ENCODE results near the gene TAF3. TPM values are rescaled to one million over a fixed set of nuclear protein-coding genes. Genes with fewer than 3 reads are reported as not detected.

TAF3 gene
- polyA plus RNA-seq, 1 of the 3 experiments (the other 2 are of a cell fraction) = 2.4 TPM

GRCh38 chr10:8041284-8041991 lies 223.1 kb downstream of the TAF3 start:
- Histone ChIP-seq H3K27ac (ENCODE audit: low read depth in 2 of 2, low read length in 1 of 2) (no peak overlapping the region), H3F3A (replicated peaks; ENCODE audit: insufficient read depth) (no peaks in the 10 kb centered on the region), H3K9me2 (no peaks in the 10 kb centered on the region), H3K4me3 (ENCODE audit: low read depth in 2 of 2, low read length in 1 of 2) (no peak overlapping the region), H3K79me2 (ENCODE audit: insufficient read depth) (peaks cover 10% of the 10 kb centered on the region), H3K9me3 (no peaks in the 10 kb centered on the region), H3K36me3 (replicated peaks in 1 of 2; ENCODE audit: control insufficient read depth in 1 of 2, insufficient read depth in 2 of 2, low read length in 1 of 2) (no peaks in the 10 kb centered on the region), H3K9ac (no peak overlapping the region), H3K4me1 (ENCODE audit: control insufficient read depth in 1 of 2, insufficient read depth in 2 of 2, low read depth in 1 of 2, low read length in 1 of 2) (peaks cover 0 to 4% of the 10 kb centered on the region in 2 experiments; a peak in 2 of 4 replicates), H3K4me2 (no peak overlapping the region), H4K20me1 (ENCODE audit: insufficient read depth) (no peaks in the 10 kb centered on the region), H2AFZ (ENCODE audit: low read depth) (no peak overlapping the region), H3K27me3 (ENCODE audit: insufficient read depth) (no peaks in the 10 kb centered on the region)
- POLR2A ChIA-PET = no interaction called here
- CTCF ChIA-PET = interaction anchor here (1.5 kb wide), 1 partner anchor 167 kb away, joined by 7 read pairs; no protein-coding TSS in a partner anchor
- TF ChIP-seq MXI1 (IDR thresholded peaks at IDR 0.05; ENCODE audit: low read depth, low read length) (no peak), RXRA (IDR thresholded peaks at IDR 0.05; ENCODE audit: borderline replicate concordance, low read depth) (no peak), RAD21 (IDR thresholded peaks at IDR 0.05; ENCODE audit: low read length) (no peak), FOXM1 (IDR thresholded peaks at IDR 0.05; ENCODE audit: low read depth) (no peak), USF1 (IDR thresholded peaks at IDR 0.05; ENCODE audit: borderline replicate concordance, low read depth) (no peak)
- WGBS (ENCODE audit: low lambda C conversion rate) = 76% methylated on average over 10 of the region's 10 CpGs
- DNase-seq = no peak

- peaks cover 17% of the 10 kb centered on the region for H3K79me2 ChIP-seq (ENCODE audit: insufficient read depth)
- no peak for DNase-seq
- H2AFZ ChIP-seq (ENCODE audit: low read depth) = no peak overlapping the region
- H4K20me1 ChIP-seq (ENCODE audit: insufficient read depth) = no peaks in the 10 kb centered on the region
- no peaks in the 10 kb centered on the region for H3K9me3 ChIP-seq
- no peaks in the 10 kb centered on the region for H3K9me2 ChIP-seq
- no peak for TF ChIP-seq GABPA (IDR thresholded peaks at IDR 0.05; ENCODE audit: low read depth)
- no peak overlapping the region for H3K4me3 ChIP-seq (ENCODE audit: low read depth in 2 of 2, low read length in 1 of 2)
- no peaks in the 10 kb centered on the region for H3F3A ChIP-seq (replicated peaks; ENCODE audit: insufficient read depth)
- ChIA-PET POLR2A (no interaction called here), CTCF (interaction anchor here (1.5 kb wide), 1 partner anchor 168 kb away, joined by 7 read pairs; no protein-coding TSS in a partner anchor)
- no peaks in the 10 kb centered on the region for H3K27me3 ChIP-seq (ENCODE audit: insufficient read depth)
- no peak overlapping the region for H3K4me2 ChIP-seq
- no peak overlapping the region for H3K27ac ChIP-seq (ENCODE audit: low read depth in 2 of 2, low read length in 1 of 2)
- peaks cover 0 to 7% of the 10 kb centered on the region in 2 experiments; a peak in 2 of 4 replicates for H3K4me1 ChIP-seq (ENCODE audit: control insufficient read depth in 1 of 2, insufficient read depth in 2 of 2, low read depth in 1 of 2, low read length in 1 of 2)
- no peaks in the 10 kb centered on the region for H3K36me3 ChIP-seq (replicated peaks in 1 of 2; ENCODE audit: control insufficient read depth in 1 of 2, insufficient read depth in 2 of 2, low read length in 1 of 2)
- H3K9ac ChIP-seq = no peak overlapping the region
- 86% methylated on average over 15 of the region's 17 CpGs for WGBS (ENCODE audit: low lambda C conversion rate)
Observed at GRCh38 chr10:8041992-8042720, 223.9 kb downstream of the TAF3 start.

- ChIA-PET POLR2A (no interaction called here), CTCF (interaction anchor here (1.5 kb wide), 1 partner anchor 169 kb away, joined by 7 read pairs; no protein-coding TSS in a partner anchor)
- Histone ChIP-seq H3K9me2 (no peaks in the 10 kb centered on the region), H3K27me3 (ENCODE audit: insufficient read depth) (no peaks in the 10 kb centered on the region), H3K36me3 (replicated peaks in 1 of 2; ENCODE audit: control insufficient read depth in 1 of 2, insufficient read depth in 2 of 2, low read length in 1 of 2) (no peaks in the 10 kb centered on the region), H4K20me1 (ENCODE audit: insufficient read depth) (no peaks in the 10 kb centered on the region), H3K9me3 (no peaks in the 10 kb centered on the region), H3K27ac (ENCODE audit: low read depth in 2 of 2, low read length in 1 of 2) (no peak overlapping the region), H3K4me3 (ENCODE audit: low read depth in 2 of 2, low read length in 1 of 2) (no peak overlapping the region), H3F3A (replicated peaks; ENCODE audit: insufficient read depth) (no peaks in the 10 kb centered on the region), H3K9ac (no peak overlapping the region), H2AFZ (ENCODE audit: low read depth) (no peak overlapping the region), H3K4me2 (no peak overlapping the region), H3K79me2 (ENCODE audit: insufficient read depth) (peaks cover 25% of the 10 kb centered on the region), H3K4me1 (ENCODE audit: control insufficient read depth in 1 of 2, insufficient read depth in 2 of 2, low read depth in 1 of 2, low read length in 1 of 2) (peaks cover 3 to 11% of the 10 kb centered on the region in 2 experiments; a peak in 3 of 4 replicates)
- WGBS (ENCODE audit: low lambda C conversion rate) = 89% methylated on average over 30 of the region's 35 CpGs
- peak; percentile 22 for DNase-seq
- no peak for TF ChIP-seq RCOR1 (IDR thresholded peaks at IDR 0.05; ENCODE audit: low read length)
- TF ChIP-seq FOXJ3 (CRISPR knock-in tag; IDR thresholded peaks at IDR 0.05) = 0 out of 2 replicates have a peak, but pooled peaks have one; percentile 18
Observed at GRCh38 chr10:8042721-8043568, 224.6 kb downstream of the TAF3 start.
